Endothelial cell of umbilical vein (primary cell): ENCODE results near the gene DLG5. TPM values are rescaled to one million over a fixed set of nuclear protein-coding genes. Genes with fewer than 3 reads are reported as not detected.

Experiments
- BruUV-seq: library from RNA; stranded (reverse); fragments of 400-500 nt; replicated peaks from 2 replicates; lab custom pipeline; 2021; lab: Mats Ljungman, UMichigan
- CTCF ChIA-PET: fragments of 300-600, 350-600 bp; sonication (Branson Sonifier 250); formaldehyde crosslinking; loops from one replicate; lab custom pipeline; 2021; ENCODE audit warnings: antibody characterized with exemption, inconsistent platforms; lab: Charles Lee
- POLR2A ChIA-PET: fragments of 300-600, 350-600 bp; sonication (Branson Sonifier 250); formaldehyde crosslinking; loops from one replicate; lab custom pipeline; 2021; ENCODE audit warnings: antibody characterized with exemption, inconsistent platforms; lab: Charles Lee
- DNase-seq: peaks from one replicate; pipeline ENCODE4 v3.0.0-alpha.2; 2011; ENCODE audit warnings: low read depth, low spot score
- FAIRE-seq: peaks from 2 replicates; lab custom pipeline; 2011; peaks lifted over from hg19 to GRCh38; lab: Jason Lieb, UNC
- H2AFZ ChIP-seq: 2 replicates; pipeline ENCODE4 v1.6.0; 2012; ENCODE audit warnings: low read depth, low read length, control low read depth, inconsistent platforms
- H3K27ac ChIP-seq: 2 replicates; pipeline ENCODE4 v1.5.1; 2011; ENCODE audit warnings: low read depth, mild to moderate bottlenecking, control low read depth, low read length, moderate library complexity; ENCODE audit not compliant: insufficient read depth
- H3K27me3 ChIP-seq, 2 experiments: 2 replicates each; pipeline versions ENCODE4 v1.6.0 to v1.6.1; 2011; ENCODE audit warnings: low read length in 2 of 2, mixed read lengths in 1 of 2; ENCODE audit not compliant: control insufficient read depth in 2 of 2, insufficient read depth in 2 of 2
- H3K36me3 ChIP-seq, 2 experiments: 2 replicates in 1 of 2; 3 replicates in 1 of 2; pipeline ENCODE4 v1.5.1; 2011; ENCODE audit warnings: low read length in 2 of 2, mild to moderate bottlenecking in 1 of 2, moderate library complexity in 1 of 2; ENCODE audit not compliant: control insufficient read depth in 2 of 2, insufficient read depth in 2 of 2; ENCODE audit errors: extremely low read depth in 1 of 2
- H3K4me1 ChIP-seq: 3 replicates; pipeline ENCODE4 v1.5.1; 2011; ENCODE audit warnings: mild to moderate bottlenecking, low read length; ENCODE audit not compliant: control insufficient read depth, insufficient read depth; ENCODE audit errors: extremely low read depth
- H3K4me2 ChIP-seq: 2 replicates; pipeline ENCODE4 v1.6.1; 2011; ENCODE audit warnings: low read length, control low read depth, mixed read lengths; ENCODE audit not compliant: insufficient read depth
- H3K4me3 ChIP-seq, 3 experiments: fragments of 200-600 bp in 1 of 3; sonication (generic), shearing (Covaris generic) in 1 of 3; replicated peaks in 1 of 3; 2 replicates each; pipeline ENCODE4 v1.5.1; 2011 to 2016; ENCODE audit warnings: control low read depth in 3 of 3, low read length in 3 of 3, mild to moderate bottlenecking in 2 of 3, inconsistent platforms in 1 of 3, low read depth in 1 of 3, moderate library complexity in 1 of 3; ENCODE audit not compliant: insufficient read depth in 1 of 3
- H3K79me2 ChIP-seq: 2 replicates; pipeline ENCODE4 v1.6.0; 2012; ENCODE audit warnings: low read length, inconsistent platforms; ENCODE audit not compliant: control insufficient read depth, insufficient read depth
- H3K9ac ChIP-seq: replicated peaks from 2 replicates; pipeline ENCODE3; 2011; ENCODE audit warnings: low read length, control low read depth; ENCODE audit not compliant: insufficient read depth; ENCODE audit errors: extremely low read depth
- H3K9me1 ChIP-seq: replicated peaks from 3 replicates; pipeline ENCODE4 v1.6.0; 2011; ENCODE audit warnings: mild to moderate bottlenecking, low read length; ENCODE audit not compliant: control insufficient read depth, insufficient read depth; ENCODE audit errors: extremely low read depth
- H3K9me3 ChIP-seq: replicated peaks from 2 replicates; pipeline ENCODE4 v1.5.1; 2012; ENCODE audit warnings: low read length, inconsistent platforms; ENCODE audit not compliant: control insufficient read depth, insufficient read depth
- H4K20me1 ChIP-seq: replicated peaks from 2 replicates; pipeline ENCODE3; 2011; ENCODE audit warnings: mild to moderate bottlenecking, low read length; ENCODE audit not compliant: control insufficient read depth, insufficient read depth; ENCODE audit errors: extremely low read depth
- CTCF ChIP-seq, 2 donors: IDR thresholded peaks; 1 replicate in 1 of 2; 2 replicates in 1 of 2; pipeline ENCODE4 v1.5.1; 2011; ENCODE audit warnings: low read length in 2 of 2, mild to moderate bottlenecking in 2 of 2, moderate library complexity in 2 of 2, control low read depth in 1 of 2, inconsistent platforms in 1 of 2, low read depth in 1 of 2; ENCODE audit not compliant: insufficient read depth in 1 of 2; ENCODE audit errors: extremely low read depth in 1 of 2
- EZH2 ChIP-seq: IDR thresholded peaks from 2 replicates; pipeline ENCODE4 v1.6.1; 2012; ENCODE audit warnings: borderline replicate concordance, low read depth, mild to moderate bottlenecking, moderate library complexity, low read length, inconsistent platforms; ENCODE audit not compliant: severe bottlenecking
- FOS ChIP-seq: IDR thresholded peaks from 2 replicates; pipeline ENCODE4 v1.6.1; 2011; ENCODE audit warnings: mild to moderate bottlenecking, low read length, moderate library complexity, borderline replicate concordance; ENCODE audit not compliant: insufficient read depth
- GATA2 ChIP-seq: IDR thresholded peaks from 2 replicates; pipeline ENCODE4 v1.7.0; 2011; ENCODE audit warnings: low read depth, mild to moderate bottlenecking, moderate library complexity, mixed read lengths, low read length; ENCODE audit not compliant: insufficient read length, insufficient read depth
- JUN ChIP-seq: IDR thresholded peaks from 2 replicates; pipeline ENCODE4 v1.6.1; 2011; ENCODE audit warnings: borderline replicate concordance, low read depth; ENCODE audit not compliant: insufficient read length, insufficient read depth
- MYC ChIP-seq: IDR thresholded peaks from one replicate; pipeline ENCODE4 v1.6.1; 2011; ENCODE audit warnings: mild to moderate bottlenecking, low read depth, low read length
- POLR2A ChIP-seq: IDR thresholded peaks from 2 replicates; pipeline ENCODE4 v1.6.1; 2012; ENCODE audit warnings: low read depth, mild to moderate bottlenecking, control low read depth, low read length
- POLR2AphosphoS5 ChIP-seq: IDR thresholded peaks from 2 replicates; pipeline ENCODE4 v1.6.1; 2012; ENCODE audit warnings: low read depth, mild to moderate bottlenecking, control low read depth, low read length, moderate library complexity; ENCODE audit not compliant: insufficient read depth
- dilution Hi-C: fragments of 300-500 bp; cut with MboI; formaldehyde crosslinking; loops from one replicate; pipeline ENCODE4 v1.15.0; 2019; ENCODE audit warnings: low sequenced_read_pairs; ENCODE audit not compliant: extremely low pct_ligation_motif_present
- intact Hi-C: fragments of 100-400 bp; cut with micrococcal nuclease; formaldehyde crosslinking; loops from one replicate; pipeline ENCODE4 v1.10.0; 2022
- polyA plus RNA-seq, 4 experiments: library from polyadenylated mRNA; depleted of rRNA in 3 of 4; stranded (reverse) in 3 of 4; unstranded in 1 of 4; fragments of >200 nt; gene quantifications; 2 replicates each; pipeline versions ENCODE4 v1.2.1 to v1.2.3, GENCODE V29; 2011 to 2012; ENCODE audit warnings: missing spikeins in 1 of 4
- total RNA-seq: library from RNA; stranded (reverse); gene quantifications from 2 replicates; pipeline ENCODE4 v1.2.3, GENCODE V29; 2021
- TF ChIP-seq, protein P1 (sequence below): IDR thresholded peaks from 2 replicates; pipeline ENCODE4 v1.6.1; 2011; ENCODE audit not compliant: insufficient read depth, insufficient read length

The DLG5 gene
- total and polyA plus RNA-seq, 2 donors (not counting 3 experiments of a cell fraction or from before 2014, with no cell fraction given): 12.3 to 24.9 TPM

DNA sequence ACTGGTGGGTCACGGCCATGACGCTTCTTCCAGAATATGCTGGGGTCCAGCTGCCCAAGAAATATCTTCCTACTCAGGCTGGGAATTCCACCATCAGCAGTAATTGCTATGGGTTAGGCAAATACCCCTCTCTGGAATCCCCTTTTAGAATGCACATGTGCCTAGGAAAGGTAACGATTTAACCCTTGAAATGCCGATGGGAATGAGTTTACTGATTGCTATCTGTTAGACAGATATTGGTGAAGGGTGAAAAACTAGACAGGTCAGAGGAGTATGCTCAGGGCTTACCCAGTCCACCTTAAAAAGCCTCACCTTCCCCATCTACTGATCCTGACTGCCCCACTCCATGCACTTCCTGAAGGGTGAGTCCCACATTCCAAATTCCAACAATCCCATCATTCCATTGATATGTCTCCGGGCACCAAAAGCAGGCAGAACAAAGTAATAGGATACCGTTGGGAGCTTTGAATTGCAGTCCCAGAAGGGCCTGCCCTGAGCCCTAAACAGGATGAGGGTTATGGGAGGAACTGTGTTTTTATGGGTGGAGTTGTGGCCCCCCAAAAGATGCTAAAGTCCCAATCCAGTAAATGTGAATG lies 59.3 kb downstream of the DLG5 start:
- Histone ChIP-seq H3K9me3 (no peaks in the 10 kb centered on the region), H3K79me2 (no peaks in the 10 kb centered on the region), H3K4me2 (no peak overlapping the region), H3K4me3 (no peak overlapping the region), H3K27ac (no peak overlapping the region), H2AFZ (no peak overlapping the region), H3K36me3 (peaks cover 0 to 3% of the 10 kb centered on the region in 2 experiments), H3K9ac (no peak overlapping the region), H3K9me1 (no peaks in the 10 kb centered on the region), H3K4me1 (no peaks in the 10 kb centered on the region), H4K20me1 (no peaks in the 10 kb centered on the region), H3K27me3 (no peaks in the 10 kb centered on the region)
- FAIRE-seq (no peak), DNase-seq (no peak)
- TF ChIP-seq GATA2 (no peak), FOS (no peak), MYC (no peak), CTCF (IDR thresholded peaks at IDR 0.05; ENCODE audit: extremely low read depth in 1 of 2, insufficient read depth in 1 of 2, low read depth in 1 of 2, low read length in 2 of 2) (no peak), JUN (no peak), POLR2AphosphoS5 (no peak), EZH2 (no peak), POLR2A (no peak)
- TF ChIP-seq, protein P1, sequence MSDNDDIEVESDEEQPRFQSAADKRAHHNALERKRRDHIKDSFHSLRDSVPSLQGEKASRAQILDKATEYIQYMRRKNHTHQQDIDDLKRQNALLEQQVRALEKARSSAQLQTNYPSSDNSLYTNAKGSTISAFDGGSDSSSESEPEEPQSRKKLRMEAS: no peak
- dilution Hi-C loops: no loop called here
- ChIA-PET CTCF (no interaction called here), POLR2A (no interaction called here)
- BruUV-seq: no TSS peak
- intact Hi-C loops: no loop called here
